Measurements from ENCODE around the gene CELSR1. TPM values are rescaled to one million over a fixed set of nuclear protein-coding genes. Genes with fewer than 3 reads are reported as not detected.

The CELSR1 gene
- total and polyA plus RNA-seq, 7 donors: 0.23 to 5.0 (median 0.82) TPM

- H3K9me3 ChIP-seq: no peaks in the 10 kb centered on the region
- H3K4me3 ChIP-seq: no peak overlapping the region
- H3K27me3 ChIP-seq: peaks cover 0 to 15% (median 6%) of the 10 kb centered on the region in 3 donors
- H3K4me1 ChIP-seq: no peaks in the 10 kb centered on the region
- DNase-seq: no peak
- TF ChIP-seq EP300 (IDR thresholded peaks at IDR 0.05): no peak
- no peak for TF ChIP-seq CTCF (IDR thresholded peaks at IDR 0.05)
- no peak for TF ChIP-seq POLR2AphosphoS5 (IDR thresholded peaks at IDR 0.05)
- TF ChIP-seq POLR2A (IDR thresholded peaks at IDR 0.05): no peak
- intact Hi-C loops (cut with DNase I): no loop called here
- no peaks in the 10 kb centered on the region for H3K36me3 ChIP-seq
- WGBS, 2 donors: 56 to 79% methylated on average over 15 of the region's 15 CpGs
- H3K27ac ChIP-seq: no peak overlapping the region
Measured at GRCh38 chr22:46500201-46500600, 37.2 kb downstream of the CELSR1 start.

DNA sequence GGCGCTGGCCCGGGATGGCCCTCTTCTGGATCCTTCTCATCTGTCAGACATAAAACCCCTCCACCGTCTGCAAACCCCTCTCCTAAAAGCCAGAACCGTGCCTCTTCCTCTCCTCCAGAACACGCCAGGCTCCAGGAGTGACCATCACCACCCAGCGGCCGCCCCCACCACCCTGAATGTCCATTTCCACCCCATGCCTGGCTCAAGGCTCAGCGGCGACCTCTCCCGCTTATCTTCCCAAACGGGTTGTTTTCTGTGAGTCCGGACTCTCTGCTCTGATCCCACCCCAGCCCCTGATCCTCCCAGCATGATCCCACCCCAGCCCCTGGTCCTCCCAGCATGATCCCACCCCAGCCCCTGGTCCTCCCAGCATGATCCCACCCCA lies 37.6 kb downstream of the CELSR1 start:
- no peak for DNase-seq
- TF ChIP-seq POLR2AphosphoS5 (IDR thresholded peaks at IDR 0.05) (no peak), EP300 (IDR thresholded peaks at IDR 0.05) (no peak), CTCF (IDR thresholded peaks at IDR 0.05) (no peak), POLR2A (IDR thresholded peaks at IDR 0.05) (no peak)
- intact Hi-C loops (cut with DNase I): no loop called here
- H3K4me1 ChIP-seq: no peaks in the 10 kb centered on the region
- H3K4me3 ChIP-seq: no peak overlapping the region
- no peak overlapping the region for H3K27ac ChIP-seq
- no peaks in the 10 kb centered on the region for H3K9me3 ChIP-seq
- 64 to 78% methylated on average over 12 of the region's 12 CpGs for WGBS, 2 donors
- H3K36me3 ChIP-seq: no peaks in the 10 kb centered on the region
- H3K27me3 ChIP-seq: peaks cover 0 to 15% (median 6%) of the 10 kb centered on the region in 3 donors

DNA sequence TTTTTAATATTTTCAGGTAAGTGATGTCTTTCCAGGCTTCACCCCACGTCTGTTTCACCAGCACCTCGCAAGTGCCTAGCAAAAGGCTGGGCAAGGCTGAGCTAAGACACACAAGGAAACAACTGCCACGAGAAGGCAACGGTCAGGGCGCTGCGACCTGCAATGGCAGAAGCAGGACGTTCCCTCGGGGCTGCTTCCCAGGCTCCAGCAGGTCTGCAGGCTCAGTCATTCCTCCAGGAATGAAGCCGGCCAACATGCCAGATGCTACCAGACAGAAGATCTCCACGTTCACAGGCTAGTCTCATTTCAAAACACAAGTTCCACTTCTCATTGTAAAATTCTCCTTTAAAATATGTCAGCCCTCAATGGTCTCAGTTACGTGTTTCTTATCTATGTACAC lies 45.5 kb downstream of the CELSR1 start:
- H3K9me3 ChIP-seq: no peaks in the 10 kb centered on the region
- no peaks in the 10 kb centered on the region for H3K36me3 ChIP-seq
- H3K27me3 ChIP-seq: no peaks in the 10 kb centered on the region
- H3K4me3 ChIP-seq: no peak overlapping the region
- intact Hi-C loops (cut with DNase I): no loop called here
- DNase-seq: no peak
- no peak overlapping the region for H3K27ac ChIP-seq
- 79 to 80% methylated on average over 11 of the region's 11 CpGs for WGBS, 2 donors
- TF ChIP-seq CTCF (IDR thresholded peaks at IDR 0.05) (no peak), EP300 (IDR thresholded peaks at IDR 0.05) (no peak), POLR2A (IDR thresholded peaks at IDR 0.05) (no peak)
- no peaks in the 10 kb centered on the region for H3K4me1 ChIP-seq

- TF ChIP-seq CTCF (IDR thresholded peaks at IDR 0.05): no peak
- no peak for TF ChIP-seq POLR2A (IDR thresholded peaks at IDR 0.05)
- TF ChIP-seq POLR2AphosphoS5 (IDR thresholded peaks at IDR 0.05): no peak
- no peak for TF ChIP-seq EP300 (IDR thresholded peaks at IDR 0.05)
- Histone ChIP-seq H3K4me3 (no peak overlapping the region), H3K27ac (no peak overlapping the region), H3K9me3 (no peaks in the 10 kb centered on the region), H3K27me3 (no peaks in the 10 kb centered on the region), H3K36me3 (no peaks in the 10 kb centered on the region), H3K4me1 (no peaks in the 10 kb centered on the region)
- intact Hi-C loops (cut with DNase I): no loop called here
- 89 to 94% methylated on average over 11 of the region's 11 CpGs for WGBS, 2 donors
- DNase-seq: no peak
Measured at GRCh38 chr22:46490538-46490937, 46.9 kb downstream of the CELSR1 start.

DNA sequence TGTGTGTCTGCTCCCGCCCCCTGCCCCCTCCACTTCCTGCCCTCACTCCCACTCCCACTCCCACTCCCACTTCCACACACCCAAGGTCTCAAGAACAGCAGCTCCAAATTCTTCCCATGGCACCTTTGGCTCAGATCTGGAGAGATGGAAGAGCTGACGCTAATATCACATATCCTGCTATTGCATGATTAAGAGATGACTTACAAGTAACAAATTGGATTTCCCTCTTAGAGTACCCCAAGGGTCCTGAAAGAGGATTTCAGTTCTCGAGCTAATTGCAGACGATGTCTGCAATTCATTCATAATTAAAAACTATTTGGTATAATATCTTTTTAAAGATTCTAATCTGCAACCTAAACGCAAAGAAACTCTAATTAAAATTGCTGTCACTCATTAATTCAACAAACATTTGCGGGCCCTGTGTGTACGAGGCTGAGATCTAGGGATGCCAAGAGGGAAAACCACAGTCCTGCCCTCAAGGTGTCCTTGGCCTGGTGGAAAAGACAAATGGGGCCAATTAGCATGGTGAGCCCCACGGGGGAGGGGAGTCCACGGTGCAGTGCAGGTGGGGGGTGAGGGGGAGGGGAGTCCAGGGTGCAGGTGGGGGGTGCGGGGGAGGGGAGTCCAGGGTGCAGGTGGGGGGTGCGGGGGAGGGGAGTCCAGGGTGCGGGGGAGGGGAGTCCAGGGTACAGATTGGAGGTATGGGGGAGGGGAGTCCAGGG lies 50.3 kb downstream of the CELSR1 start:
- intact Hi-C loops (cut with DNase I): no loop called here
- Histone ChIP-seq H3K27ac (no peak overlapping the region), H3K4me1 (no peaks in the 10 kb centered on the region), H3K36me3 (no peaks in the 10 kb centered on the region), H3K4me3 (no peak overlapping the region), H3K9me3 (no peaks in the 10 kb centered on the region), H3K27me3 (no peaks in the 10 kb centered on the region)
- no peak for DNase-seq
- 64 to 73% methylated on average over 12 of the region's 12 CpGs for WGBS, 2 donors
- TF ChIP-seq EP300 (IDR thresholded peaks at IDR 0.05): no peak
- TF ChIP-seq CTCF (IDR thresholded peaks at IDR 0.05): no peak
- no peak for TF ChIP-seq POLR2AphosphoS5 (IDR thresholded peaks at IDR 0.05)
- no peak for TF ChIP-seq POLR2A (IDR thresholded peaks at IDR 0.05)

Measured in sigmoid colon (tissue), 7 donors.